ENCODE data around the gene LPCAT3.

DNA sequence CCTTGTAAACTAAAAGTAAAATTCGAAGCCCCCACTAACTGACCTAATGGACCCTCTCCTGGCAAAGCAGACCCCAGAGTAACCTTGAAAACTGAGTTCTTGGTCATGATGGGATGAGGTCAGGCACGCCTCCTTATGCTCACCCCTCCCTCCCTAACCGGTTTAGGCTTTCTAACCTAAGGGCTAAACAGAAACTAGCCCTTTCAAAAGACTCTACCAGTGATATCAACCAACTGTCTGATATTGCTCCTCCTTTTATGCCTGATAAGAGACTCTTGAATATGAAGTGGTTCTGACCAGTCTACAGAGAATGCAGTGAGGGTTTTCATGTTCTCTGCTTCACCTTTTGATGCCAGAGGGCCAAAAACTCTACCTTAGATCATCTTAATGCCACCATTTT lies 4.8 kb upstream of the LPCAT3 start:
- TF ChIP-seq POLR2AphosphoS5 (IDR thresholded peaks at IDR 0.05; ENCODE audit: insufficient read depth in 1 of 2, low read depth in 1 of 2): no peak
- TF ChIP-seq, protein P1, sequence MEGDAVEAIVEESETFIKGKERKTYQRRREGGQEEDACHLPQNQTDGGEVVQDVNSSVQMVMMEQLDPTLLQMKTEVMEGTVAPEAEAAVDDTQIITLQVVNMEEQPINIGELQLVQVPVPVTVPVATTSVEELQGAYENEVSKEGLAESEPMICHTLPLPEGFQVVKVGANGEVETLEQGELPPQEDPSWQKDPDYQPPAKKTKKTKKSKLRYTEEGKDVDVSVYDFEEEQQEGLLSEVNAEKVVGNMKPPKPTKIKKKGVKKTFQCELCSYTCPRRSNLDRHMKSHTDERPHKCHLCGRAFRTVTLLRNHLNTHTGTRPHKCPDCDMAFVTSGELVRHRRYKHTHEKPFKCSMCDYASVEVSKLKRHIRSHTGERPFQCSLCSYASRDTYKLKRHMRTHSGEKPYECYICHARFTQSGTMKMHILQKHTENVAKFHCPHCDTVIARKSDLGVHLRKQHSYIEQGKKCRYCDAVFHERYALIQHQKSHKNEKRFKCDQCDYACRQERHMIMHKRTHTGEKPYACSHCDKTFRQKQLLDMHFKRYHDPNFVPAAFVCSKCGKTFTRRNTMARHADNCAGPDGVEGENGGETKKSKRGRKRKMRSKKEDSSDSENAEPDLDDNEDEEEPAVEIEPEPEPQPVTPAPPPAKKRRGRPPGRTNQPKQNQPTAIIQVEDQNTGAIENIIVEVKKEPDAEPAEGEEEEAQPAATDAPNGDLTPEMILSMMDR (IDR thresholded peaks at IDR 0.05): no peak
- no peak for TF ChIP-seq POLR2A (IDR thresholded peaks at IDR 0.05)
